GM19099 (cell line): ENCODE results near the gene UBE2R2.

ENCODE experiments used
- POLR2A ChIP-seq: IDR thresholded peaks from 3 replicates; pipeline ENCODE4 v1.6.1; 2011; ENCODE audit warnings: low read depth; ENCODE audit not compliant: insufficient read length; ENCODE audit errors: extremely low read depth

UBE2R2 gene

GRCh38 chr9:33884856-33885701, 68.1 kb downstream of the UBE2R2 start:
- TF ChIP-seq POLR2A, result no peak

- no peak for TF ChIP-seq POLR2A
These were observed 69.0 kb downstream of the UBE2R2 start for GRCh38 chr9:33885948-33886347.

GRCh38 chr9:33893861-33894260, 76.9 kb downstream of the UBE2R2 start:
- TF ChIP-seq POLR2A, result no peak

GRCh38 chr9:33894316-33894715, 77.4 kb downstream of the UBE2R2 start:
- TF ChIP-seq POLR2A, result no peak

- no peak for TF ChIP-seq POLR2A
These were observed 86.3 kb downstream of the UBE2R2 start for GRCh38 chr9:33903157-33903780.

- TF ChIP-seq POLR2A, result no peak
These were observed 88.2 kb downstream of the UBE2R2 start for GRCh38 chr9:33905137-33905536.

GRCh38 chr9:33906769-33907168, 89.8 kb downstream of the UBE2R2 start:
- no peak for TF ChIP-seq POLR2A

- no peak for TF ChIP-seq POLR2A
These were observed 90.4 kb downstream of the UBE2R2 start for GRCh38 chr9:33907347-33907746.

- TF ChIP-seq POLR2A, result no peak
These were observed 91.2 kb downstream of the UBE2R2 start for GRCh38 chr9:33908114-33908513.

GRCh38 chr9:33908749-33909148, 91.8 kb downstream of the UBE2R2 start:
- TF ChIP-seq POLR2A, result no peak

GRCh38 chr9:33913541-33913940, 96.6 kb downstream of the UBE2R2 start:
- TF ChIP-seq POLR2A, result no peak

GRCh38 chr9:33914887-33915628, 98.1 kb downstream of the UBE2R2 start:
- no peak for TF ChIP-seq POLR2A

GRCh38 chr9:33917036-33917435, 100.1 kb downstream of the UBE2R2 start:
- peak; percentile 1 for TF ChIP-seq POLR2A

GRCh38 chr9:33919276-33919897, 102.4 kb downstream of the UBE2R2 start:
- TF ChIP-seq POLR2A, result no peak
